H9 (cell line): ENCODE results near the gene CABLES1. TPM values are rescaled to one million over a fixed set of nuclear protein-coding genes. Genes with fewer than 3 reads are reported as not detected.

Experiments used
- DNase-seq: peaks from one replicate; pipeline ENCODE4 v3.0.0-alpha.2; 2017
- H2AFZ ChIP-seq: one replicate; pipeline ENCODE4 v1.6.1; 2013; ENCODE audit warnings: mild to moderate bottlenecking, low read length, control low read depth, moderate library complexity
- H2AK5ac ChIP-seq: 2 replicates; pipeline ENCODE4 v1.6.1; 2013; ENCODE audit warnings: low read length, control low read depth, mixed read lengths; ENCODE audit not compliant: insufficient read length
- H2BK120ac ChIP-seq: one replicate; pipeline ENCODE4 v1.6.1; 2013; ENCODE audit warnings: low read depth, mild to moderate bottlenecking, low read length, control low read depth, inconsistent platforms; ENCODE audit not compliant: poor library complexity, severe bottlenecking
- H2BK12ac ChIP-seq: 2 replicates; pipeline ENCODE4 v1.6.1; 2013; ENCODE audit warnings: low read length, control low read depth, mixed read lengths, low read depth; ENCODE audit not compliant: insufficient read length
- H2BK15ac ChIP-seq: 2 replicates; pipeline ENCODE4 v1.6.1; 2013; ENCODE audit warnings: low read depth, low read length, control low read depth
- H2BK20ac ChIP-seq: one replicate; pipeline ENCODE4 v1.6.1; 2013; ENCODE audit warnings: low read depth, mild to moderate bottlenecking, low read length, control low read depth, inconsistent platforms; ENCODE audit not compliant: poor library complexity, severe bottlenecking
- H2BK5ac ChIP-seq: 2 replicates; pipeline ENCODE4 v1.6.1; 2013; ENCODE audit warnings: low read length, control low read depth, mixed read lengths; ENCODE audit not compliant: insufficient read length
- H3K14ac ChIP-seq: 2 replicates; pipeline ENCODE4 v1.6.1; 2013; ENCODE audit warnings: low read length, control low read depth; ENCODE audit not compliant: insufficient read depth
- H3K18ac ChIP-seq: 2 replicates; pipeline ENCODE4 v1.6.1; 2013; ENCODE audit warnings: low read depth, mild to moderate bottlenecking, mixed read lengths, low read length, control low read depth; ENCODE audit not compliant: insufficient read length
- H3K23ac ChIP-seq: 2 replicates; pipeline ENCODE4 v1.6.1; 2013; ENCODE audit warnings: low read length, control low read depth, mixed read lengths, low read depth; ENCODE audit not compliant: insufficient read length
- H3K23me2 ChIP-seq: 2 replicates; pipeline ENCODE4 v1.6.1; 2013; ENCODE audit warnings: low read depth, mild to moderate bottlenecking, mixed read lengths, low read length, control low read depth; ENCODE audit not compliant: insufficient read length, poor library complexity, severe bottlenecking
- H3K27ac ChIP-seq: 2 replicates; pipeline ENCODE4 v1.5.1; 2013; ENCODE audit warnings: low read length, control low read depth, mixed read lengths, low read depth; ENCODE audit not compliant: insufficient read length
- H3K27me3 ChIP-seq: 2 replicates; pipeline ENCODE4 v1.6.1; 2013; ENCODE audit warnings: low read length, control low read depth, inconsistent platforms; ENCODE audit not compliant: insufficient read depth
- H3K4ac ChIP-seq: 2 replicates; pipeline ENCODE4 v1.6.1; 2013; ENCODE audit warnings: low read depth, mild to moderate bottlenecking, control low read depth, inconsistent platforms, low read length, moderate library complexity
- H3K4me1 ChIP-seq: 2 replicates; pipeline ENCODE4 v1.6.1; 2013; ENCODE audit warnings: low read length, control low read depth, inconsistent platforms; ENCODE audit not compliant: insufficient read depth
- H3K4me2 ChIP-seq: 2 replicates; pipeline ENCODE4 v1.6.1; 2013; ENCODE audit warnings: low read length, control low read depth, mixed read lengths; ENCODE audit not compliant: insufficient read length, insufficient read depth
- H3K56ac ChIP-seq: 2 replicates; pipeline ENCODE4 v1.6.1; 2013; ENCODE audit warnings: low read depth, mild to moderate bottlenecking, mixed read lengths, low read length, control low read depth; ENCODE audit not compliant: insufficient read length
- H3K79me1 ChIP-seq: 2 replicates; pipeline ENCODE4 v1.6.1; 2013; ENCODE audit warnings: low read depth, mild to moderate bottlenecking, moderate library complexity, low read length, control low read depth, inconsistent platforms; ENCODE audit not compliant: insufficient read depth, poor library complexity, severe bottlenecking
- H3K79me2 ChIP-seq: 2 replicates; pipeline ENCODE4 v1.6.1; 2013; ENCODE audit warnings: low read length, control low read depth, inconsistent platforms; ENCODE audit not compliant: insufficient read depth
- H3K9ac ChIP-seq: 2 replicates; pipeline ENCODE4 v1.6.1; 2013; ENCODE audit warnings: low read length, control low read depth, mixed read lengths; ENCODE audit not compliant: insufficient read length; ENCODE audit errors: extremely low read depth
- H3K9me3 ChIP-seq: one replicate; pipeline ENCODE4 v1.6.1; 2013; ENCODE audit warnings: low read depth, low read length, inconsistent platforms; ENCODE audit not compliant: control insufficient read depth
- H3T11ph ChIP-seq: one replicate; pipeline ENCODE4 v1.6.1; 2013; ENCODE audit warnings: mild to moderate bottlenecking, low read length, control low read depth, inconsistent platforms
- H4K20me1 ChIP-seq: one replicate; pipeline ENCODE4 v1.6.1; 2013; ENCODE audit not compliant: control insufficient read depth, insufficient read length, insufficient read depth
- H4K5ac ChIP-seq: 2 replicates; pipeline ENCODE4 v1.6.1; 2013; ENCODE audit warnings: low read depth, mild to moderate bottlenecking, mixed read lengths, low read length, control low read depth; ENCODE audit not compliant: insufficient read length
- H4K8ac ChIP-seq: replicated peaks from 2 replicates; pipeline ENCODE4 v1.6.1; 2013; ENCODE audit warnings: low read length, control low read depth, mixed read lengths, low read depth; ENCODE audit not compliant: insufficient read length
- H4K91ac ChIP-seq: 2 replicates; pipeline ENCODE4 v1.6.1; 2013; ENCODE audit warnings: low read depth, mild to moderate bottlenecking, moderate library complexity, mixed read lengths, low read length, control low read depth; ENCODE audit not compliant: insufficient read length
- H3K27ac Mint-ChIP-seq, 3 experiments: 2 replicates in 2 of 3; 3 replicates in 1 of 3; pipeline ENCODE4 v1.8.0; 2020 to 2021; ENCODE audit warnings: mixed read lengths in 3 of 3, mild to moderate bottlenecking in 1 of 3, moderate library complexity in 1 of 3
- H3K27me3 Mint-ChIP-seq: 2 replicates; pipeline ENCODE4 v1.8.0; 2021; ENCODE audit warnings: low read depth, mild to moderate bottlenecking, moderate library complexity, mixed read lengths
- H3K36me3 Mint-ChIP-seq, 3 experiments: 2 replicates in 2 of 3; 3 replicates in 1 of 3; pipeline ENCODE4 v1.8.0; 2020 to 2021; ENCODE audit warnings: low read depth in 3 of 3, mixed read lengths in 3 of 3; ENCODE audit not compliant: insufficient read depth in 1 of 3
- H3K4me1 Mint-ChIP-seq, 2 experiments: 2 replicates each; pipeline ENCODE4 v1.8.0; 2020; ENCODE audit warnings: mixed read lengths in 2 of 2
- H3K4me3 Mint-ChIP-seq, 2 experiments: 2 replicates in 1 of 2; 3 replicates in 1 of 2; pipeline ENCODE4 v1.8.0; 2020 to 2021; ENCODE audit warnings: mild to moderate bottlenecking in 2 of 2, mixed read lengths in 2 of 2, moderate library complexity in 1 of 2
- H3K9me3 Mint-ChIP-seq, 2 experiments: 2 replicates in 1 of 2; 3 replicates in 1 of 2; pipeline ENCODE4 v1.8.0; 2020; ENCODE audit warnings: mild to moderate bottlenecking in 2 of 2, mixed read lengths in 2 of 2, moderate library complexity in 1 of 2
- CTCF ChIP-seq: fragments of 200-600 bp; sonication (generic); conservative IDR thresholded peaks from 3 replicates; pipeline ENCODE4 v1.8.0; 2021; ENCODE audit warnings: antibody characterized with exemption, mild to moderate bottlenecking
- WGBS: extraction: QIAGEN DNeasy Blood & Tissue Kit; methylation state at CpG from one replicate; pipeline ENCODE4 v1.1.7; 2013; ENCODE audit warnings: missing lambda C conversion rate, low lambda C conversion rate, mixed read lengths; ENCODE audit not compliant: insufficient read length; ENCODE audit errors: extremely low coverage; 5-methylcytosine and 5-hydroxymethylcytosine counted together
- total RNA-seq: library from RNA; stranded (reverse); gene quantifications from 2 replicates; pipeline ENCODE4 v1.2.1, GENCODE V29; 2021

CABLES1 gene
- total RNA-seq, 1 experiment from 2014 or later: 27.1 TPM

- WGBS: no CpG with 5 or more reads among the region's 7 CpGs
- Histone ChIP-seq H2AFZ (no peak overlapping the region), H3K9ac (no peak overlapping the region), H2AK5ac (no peak overlapping the region), H4K91ac (no peak overlapping the region), H2BK120ac (no peak overlapping the region), H3K27me3 (no peaks in the 10 kb centered on the region), H3K4me2 (no peak overlapping the region), H3K18ac (no peak overlapping the region), H3K23ac (no peak overlapping the region), H3K14ac (no peak overlapping the region), H3K27ac (no peak overlapping the region), H4K8ac (no peak overlapping the region), H2BK20ac (no peak overlapping the region), H3K4ac (no peak overlapping the region), H3K79me2 (peaks cover 2% of the 10 kb centered on the region; the same call in 1 of the 2 replicates), H4K5ac (no peak overlapping the region), H2BK15ac (no peak overlapping the region), H3K56ac (no peak overlapping the region), H3K9me3 (no peaks in the 10 kb centered on the region), H3K4me1 (no peaks in the 10 kb centered on the region), H3T11ph (no peak overlapping the region), H4K20me1 (no peaks in the 10 kb centered on the region), H3K79me1 (no peaks in the 10 kb centered on the region), H2BK12ac (no peak overlapping the region), H2BK5ac (no peak overlapping the region), H3K23me2 (no peaks in the 10 kb centered on the region)
- peaks cover 26% of the 10 kb centered on the region in 2 experiments for H3K4me1 Mint-ChIP-seq
- peak overlapping the region in 1 of 2 experiments; percentile 14; a peak in 1 of 5 replicates for H3K4me3 Mint-ChIP-seq
- no peaks in the 10 kb centered on the region for H3K27me3 Mint-ChIP-seq
- no peak for TF ChIP-seq CTCF
- DNase-seq: no peak
- H3K27ac Mint-ChIP-seq: peak overlapping the region in 1 of 3 experiments; percentile 90; a peak in 2 of 7 replicates
- no peaks in the 10 kb centered on the region for H3K9me3 Mint-ChIP-seq
- H3K36me3 Mint-ChIP-seq: peaks cover 0 to 26% (median 16%) of the 10 kb centered on the region in 3 experiments; a peak in 5 of 7 replicates
These were observed 53.8 kb downstream of the CABLES1 start for GRCh38 chr18:23189099-23189498.
